Left cardiac atrium (tissue), 4 donors: ENCODE results near the gene KCNIP3. TPM values are rescaled to one million over a fixed set of nuclear protein-coding genes. Genes with fewer than 3 reads are reported as not detected.

ENCODE experiments used
- ATAC-seq, 2 donors: fragments of 200-7000 bp; cut with Tn5 transposase; one replicate each; pipeline ENCODE4 v1.9.1; 2020; ENCODE audit warnings: mild to moderate bottlenecking in 2 of 2, moderate library complexity in 2 of 2
- DNase-seq: peaks from one replicate; pipeline ENCODE4 v3.0.0-alpha.2; 2020
- intact Hi-C, 2 donors: fragments of 100-400 bp; cut with DNase I; formaldehyde crosslinking; loops; one replicate each; pipeline versions ENCODE4 v1.14.1 to v1.15.1; 2022 to 2023
- total RNA-seq, 2 donors: library from RNA; stranded (reverse); fragmentation: NEBNext Ultra II Directional; extraction: Animal tissue kit (Norgen Biotek cat#: 25700); gene quantifications; one replicate each; pipeline ENCODE4 v1.2.1, GENCODE V29; 2021
- donor health status: DM: no; HTN: yes; CAD: no.
- donor health status: DM: no; HTN: yes; CAD: no; lungs with severe emphysema.
- donor health status: DM: yes; HTN: yes; CAD: no.
- donor health status: Dilated cardiomyopathy.

The KCNIP3 gene
- total RNA-seq, 2 donors from 2014 or later: 2.6 to 4.1 TPM

- ATAC-seq: no peak
- DNase-seq: no peak
- intact Hi-C loops: no loop called here
Measured at GRCh38 chr2:95289253-95289652, 7.9 kb upstream of the KCNIP3 start.

GRCh38 chr2:95291222-95291621, 5.9 kb upstream of the KCNIP3 start:
- intact Hi-C loops: no loop called here
- no peak for DNase-seq
- no peak for ATAC-seq

- no peak for ATAC-seq
- intact Hi-C loops: no loop called here
- no peak for DNase-seq
Measured at GRCh38 chr2:95292623-95293260, 4.4 kb upstream of the KCNIP3 start.

GRCh38 chr2:95294579-95295250, 2.4 kb upstream of the KCNIP3 start:
- DNase-seq: no peak
- ATAC-seq: no peak
- intact Hi-C loops: no loop called here

GRCh38 chr2:95295376-95295775, 1.8 kb upstream of the KCNIP3 start:
- no peak for ATAC-seq
- intact Hi-C loops: no loop called here
- no peak for DNase-seq

- ATAC-seq (no peak), DNase-seq (no peak)
- intact Hi-C loops: no loop called here
Measured at GRCh38 chr2:95296011-95296410, 1.1 kb upstream of the KCNIP3 start.

- intact Hi-C loops: no loop called here
- ATAC-seq (no peak), DNase-seq (no peak)
Measured at GRCh38 chr2:95297639-95298395, 670 bp downstream of the KCNIP3 start.

GRCh38 chr2:95298486-95299111, 1.5 kb downstream of the KCNIP3 start:
- DNase-seq: no peak
- no peak for ATAC-seq
- intact Hi-C loops: no loop called here

GRCh38 chr2:95299961-95300360, 2.8 kb downstream of the KCNIP3 start:
- DNase-seq (no peak), ATAC-seq (no peak)
- intact Hi-C loops: no loop called here

- DNase-seq: no peak
- intact Hi-C loops: no loop called here
- no peak for ATAC-seq
Measured at GRCh38 chr2:95300450-95300849, 3.3 kb downstream of the KCNIP3 start.

- ATAC-seq (no peak), DNase-seq (no peak)
- intact Hi-C loops: no loop called here
Measured at GRCh38 chr2:95301186-95301585, 4.0 kb downstream of the KCNIP3 start.

- ATAC-seq: no peak
- no peak for DNase-seq
Measured at GRCh38 chr2:95301876-95302641, 4.9 kb downstream of the KCNIP3 start.

GRCh38 chr2:95303191-95303919, 6.2 kb downstream of the KCNIP3 start:
- ATAC-seq (no peak), DNase-seq (no peak)
- intact Hi-C loops: no loop called here

More at GRCh38 chr2:95301876-95302641, 4.9 kb downstream of the KCNIP3 start:
- intact Hi-C loops: no loop called here

- no peak for ATAC-seq
Measured at GRCh38 chr2:95305380-95306061, 8.4 kb downstream of the KCNIP3 start.

GRCh38 chr2:95306336-95306895, 9.3 kb downstream of the KCNIP3 start:
- ATAC-seq (no peak), DNase-seq (no peak)
- intact Hi-C loops: no loop called here

More at GRCh38 chr2:95305380-95306061, 8.4 kb downstream of the KCNIP3 start:
- intact Hi-C loops: no loop called here
- DNase-seq: no peak

- ATAC-seq (no peak), DNase-seq (no peak)
Measured at GRCh38 chr2:95307036-95307435, 9.9 kb downstream of the KCNIP3 start.

GRCh38 chr2:95307878-95308277, 10.7 kb downstream of the KCNIP3 start:
- no peak for ATAC-seq
- intact Hi-C loops: no loop called here
- no peak for DNase-seq

More at GRCh38 chr2:95307036-95307435, 9.9 kb downstream of the KCNIP3 start:
- intact Hi-C loops: no loop called here
